Bronchial epithelial cell (primary cell): ENCODE results near the gene KRT80. TPM values are rescaled to one million over a fixed set of nuclear protein-coding genes. Genes with fewer than 3 reads are reported as not detected.
A peak's percentile ranks its signal among the peaks of the same experiment; 100 is the strongest.

Experiments used
- DNase-seq: peaks from one replicate; pipeline ENCODE4 v3.0.0-alpha.2; 2010; ENCODE audit warnings: low read depth
- FAIRE-seq: peaks from 2 replicates; lab custom pipeline; 2011; peaks lifted over from hg19 to GRCh38; lab: Jason Lieb, UNC
- H3K27me3 ChIP-seq: 2 replicates; pipeline ENCODE4 v1.5.1; 2011; ENCODE audit warnings: low read length; ENCODE audit not compliant: control insufficient read depth, insufficient read depth
- H3K36me3 ChIP-seq: 2 replicates; pipeline ENCODE4 v1.5.1; 2011; ENCODE audit warnings: low read length; ENCODE audit not compliant: control insufficient read depth, insufficient read depth
- H3K4me3 ChIP-seq: 2 replicates; pipeline ENCODE4 v1.5.1; 2011; ENCODE audit warnings: mild to moderate bottlenecking, low read depth, low read length, control low read depth
- total RNA-seq: library from RNA; depleted of rRNA; stranded (reverse); fragments of >200 nt; gene quantifications from 2 replicates; pipeline ENCODE4 v1.2.1, GENCODE V29; 2014
- TF ChIP-seq, protein P1 (sequence below): IDR thresholded peaks from 2 replicates; pipeline ENCODE4 v1.5.1; 2011; ENCODE audit warnings: mild to moderate bottlenecking, moderate library complexity, low read length, control low read depth, inconsistent platforms; ENCODE audit not compliant: insufficient read depth, severe bottlenecking

The KRT80 gene
- total RNA-seq, 1 donor from 2014 or later: 14.7 TPM

- no peak overlapping the region for H3K4me3 ChIP-seq
- no peak for DNase-seq
- no peaks in the 10 kb centered on the region for H3K27me3 ChIP-seq
- TF ChIP-seq, protein P1, sequence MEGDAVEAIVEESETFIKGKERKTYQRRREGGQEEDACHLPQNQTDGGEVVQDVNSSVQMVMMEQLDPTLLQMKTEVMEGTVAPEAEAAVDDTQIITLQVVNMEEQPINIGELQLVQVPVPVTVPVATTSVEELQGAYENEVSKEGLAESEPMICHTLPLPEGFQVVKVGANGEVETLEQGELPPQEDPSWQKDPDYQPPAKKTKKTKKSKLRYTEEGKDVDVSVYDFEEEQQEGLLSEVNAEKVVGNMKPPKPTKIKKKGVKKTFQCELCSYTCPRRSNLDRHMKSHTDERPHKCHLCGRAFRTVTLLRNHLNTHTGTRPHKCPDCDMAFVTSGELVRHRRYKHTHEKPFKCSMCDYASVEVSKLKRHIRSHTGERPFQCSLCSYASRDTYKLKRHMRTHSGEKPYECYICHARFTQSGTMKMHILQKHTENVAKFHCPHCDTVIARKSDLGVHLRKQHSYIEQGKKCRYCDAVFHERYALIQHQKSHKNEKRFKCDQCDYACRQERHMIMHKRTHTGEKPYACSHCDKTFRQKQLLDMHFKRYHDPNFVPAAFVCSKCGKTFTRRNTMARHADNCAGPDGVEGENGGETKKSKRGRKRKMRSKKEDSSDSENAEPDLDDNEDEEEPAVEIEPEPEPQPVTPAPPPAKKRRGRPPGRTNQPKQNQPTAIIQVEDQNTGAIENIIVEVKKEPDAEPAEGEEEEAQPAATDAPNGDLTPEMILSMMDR: no peak
- no peak for FAIRE-seq
- H3K36me3 ChIP-seq: no peaks in the 10 kb centered on the region
Observed at GRCh38 chr12:52207106-52207505, 15.3 kb upstream of the KRT80 start.

DNA sequence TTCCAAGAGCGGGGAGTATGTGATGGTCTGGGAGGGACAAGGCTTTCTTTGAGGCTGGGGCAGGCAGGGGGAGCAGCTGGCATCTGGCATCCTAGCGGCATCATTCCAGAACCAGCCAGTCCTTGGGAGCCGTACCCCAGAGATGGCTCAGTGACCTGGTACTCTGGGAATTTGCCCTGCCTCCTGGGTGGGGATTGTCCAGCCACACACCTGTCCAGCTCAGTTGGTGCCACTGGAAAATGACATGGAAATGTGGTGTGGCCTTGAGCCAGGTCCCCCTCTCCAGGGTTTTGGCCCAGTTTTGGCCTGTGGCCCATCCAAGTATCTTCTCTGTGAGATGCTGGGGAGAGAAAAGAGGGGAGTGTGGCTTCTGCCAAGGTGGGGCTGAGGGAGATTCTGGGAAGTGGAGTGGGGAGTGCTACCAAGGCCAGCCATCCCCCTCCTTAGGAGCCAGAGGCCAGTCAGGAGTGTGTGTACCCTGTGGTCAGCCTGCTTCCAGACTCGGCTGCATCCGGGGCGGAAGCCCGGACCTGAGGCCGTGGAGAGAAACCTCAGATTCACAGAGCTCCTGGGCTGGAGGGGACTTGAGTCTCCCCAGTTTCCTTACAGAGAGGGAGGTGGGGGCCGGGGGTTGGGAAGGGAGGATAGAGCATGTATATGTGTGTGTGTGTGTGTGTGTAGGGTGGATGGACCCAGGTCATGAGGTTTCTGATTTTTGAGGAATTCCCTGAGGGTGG is 14.7 kb upstream of the KRT80 start:
- TF ChIP-seq, protein P1: no peak
- H3K27me3 ChIP-seq: no peaks in the 10 kb centered on the region
- no peaks in the 10 kb centered on the region for H3K36me3 ChIP-seq
- DNase-seq: no peak
- H3K4me3 ChIP-seq: no peak overlapping the region
- FAIRE-seq: no peak

DNA sequence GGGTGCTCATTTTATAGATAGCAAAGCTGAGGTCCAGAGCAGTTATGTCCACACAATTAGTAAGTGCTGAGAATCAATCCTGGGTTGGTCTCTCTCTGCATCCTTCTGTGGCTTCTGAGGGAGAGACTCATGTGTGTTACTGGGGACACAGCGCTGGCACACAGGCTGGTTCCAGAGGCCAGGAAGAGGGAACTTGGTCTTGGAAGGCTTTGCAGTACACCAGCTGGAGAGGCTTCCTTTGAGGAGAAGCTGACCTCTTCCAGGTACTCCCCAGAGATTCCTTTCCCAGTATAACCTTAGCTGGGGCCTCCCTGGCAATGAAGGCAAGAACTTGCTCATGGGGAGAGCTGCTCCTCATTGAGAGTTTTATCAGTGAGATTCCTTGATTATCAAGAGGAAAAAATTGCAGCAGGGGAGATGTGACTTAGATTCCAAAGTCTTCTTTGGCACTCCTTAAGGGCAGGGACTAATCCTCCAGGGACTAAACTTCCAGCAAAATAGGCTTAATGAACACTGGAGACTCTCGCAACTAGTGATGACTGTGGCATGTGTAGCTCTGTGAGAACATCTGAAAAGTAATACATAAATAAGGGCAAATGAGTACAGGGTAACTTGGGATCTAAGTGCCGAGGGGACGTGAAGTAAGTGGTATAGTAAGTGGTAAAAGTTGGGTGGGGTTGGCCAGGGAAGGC is 13.9 kb upstream of the KRT80 start:
- no peak for DNase-seq
- no peak for FAIRE-seq
- H3K27me3 ChIP-seq: no peaks in the 10 kb centered on the region
- no peaks in the 10 kb centered on the region for H3K36me3 ChIP-seq
- TF ChIP-seq, protein P1: no peak
- no peak overlapping the region for H3K4me3 ChIP-seq

GRCh38 chr12:52204931-52205505 is 13.2 kb upstream of the KRT80 start:
- DNase-seq (no peak), FAIRE-seq (no peak)
- no peaks in the 10 kb centered on the region for H3K36me3 ChIP-seq
- H3K27me3 ChIP-seq: no peaks in the 10 kb centered on the region
- TF ChIP-seq, protein P1: no peak
- H3K4me3 ChIP-seq: no peak overlapping the region

DNA sequence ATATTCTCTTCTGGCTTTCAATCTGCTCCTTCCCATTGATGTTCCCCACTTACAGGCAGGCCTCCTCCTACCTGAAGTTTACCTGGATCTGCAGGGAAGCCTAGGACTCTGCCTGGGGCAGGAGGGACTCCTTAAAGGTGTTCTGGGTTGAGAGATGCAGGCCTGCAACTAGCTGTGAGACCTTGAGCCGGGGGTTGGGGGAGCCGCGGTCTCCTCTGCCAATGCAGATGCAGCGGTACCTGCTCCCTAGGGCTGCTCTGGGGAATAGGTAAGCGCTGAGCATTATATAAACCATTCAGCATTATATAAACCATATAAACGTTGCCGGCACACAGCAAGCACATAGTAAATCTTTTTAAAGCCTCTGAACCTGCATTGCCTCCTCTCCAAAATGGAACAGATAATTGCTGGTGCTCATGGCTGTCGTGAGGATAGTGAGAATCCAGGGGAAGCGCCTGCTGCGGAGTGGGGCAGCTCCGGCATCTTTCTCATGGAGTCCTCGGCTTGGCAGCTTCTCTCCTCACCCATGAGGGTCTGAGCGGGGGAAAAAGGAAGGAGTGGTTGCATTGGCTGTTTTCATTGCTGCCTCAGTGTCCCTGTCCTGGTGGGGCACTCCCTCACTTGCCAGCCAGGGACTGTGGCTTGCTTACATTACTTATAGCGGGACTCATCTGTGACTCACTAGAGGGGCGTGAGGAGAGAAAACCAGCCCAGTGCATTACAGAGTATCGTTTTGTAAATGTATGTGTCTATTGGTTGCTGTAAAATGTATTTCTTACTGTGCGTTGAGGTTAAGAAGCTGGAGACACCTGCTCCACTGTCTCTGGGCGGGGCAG is 12.5 kb upstream of the KRT80 start:
- H3K4me3 ChIP-seq: no peak overlapping the region
- H3K27me3 ChIP-seq: no peaks in the 10 kb centered on the region
- TF ChIP-seq, protein P1: no peak
- FAIRE-seq (no peak), DNase-seq (peak; percentile 66)
- H3K36me3 ChIP-seq: no peaks in the 10 kb centered on the region
